IPS-18a (cell line): ENCODE data around the gene CLEC10A.
"Not testable (repeated sequence)": the region's sequence is repeated elsewhere in the genome, so short reads cannot be mapped to it uniquely, and the experiment has no call there.

Source experiments
- H3K27ac ChIP-seq: one replicate; pipeline ENCODE4 v1.5.1; 2013; ENCODE audit warnings: low read length
- H3K27me3 ChIP-seq: one replicate; pipeline ENCODE4 v1.6.1; 2013; ENCODE audit warnings: mild to moderate bottlenecking, low read length; ENCODE audit not compliant: control insufficient read depth, insufficient read depth
- H3K36me3 ChIP-seq: one replicate; pipeline ENCODE4 v1.6.1; 2013; ENCODE audit warnings: low read depth, low read length; ENCODE audit not compliant: control insufficient read depth
- H3K4me1 ChIP-seq: one replicate; pipeline ENCODE4 v1.6.1; 2013; ENCODE audit warnings: low read depth, low read length; ENCODE audit not compliant: control insufficient read depth
- H3K4me3 ChIP-seq: one replicate; pipeline ENCODE4 v1.5.1; 2013; ENCODE audit warnings: low read length
- H3K9ac ChIP-seq: one replicate; pipeline ENCODE4 v1.6.1; 2013; ENCODE audit warnings: mild to moderate bottlenecking, low read length, moderate library complexity
- H3K9me3 ChIP-seq: one replicate; pipeline ENCODE4 v1.6.1; 2013; ENCODE audit warnings: low read depth, low read length; ENCODE audit not compliant: control insufficient read depth

Gene CLEC10A

GRCh38 chr17:7088442-7088841, 8.4 kb upstream of the CLEC10A start:
- H3K27me3 ChIP-seq, H3K4me3 ChIP-seq, H3K4me1 ChIP-seq, H3K9ac ChIP-seq, H3K9me3 ChIP-seq, H3K36me3 ChIP-seq, H3K27ac ChIP-seq: not testable (repeated sequence)

- Histone ChIP-seq H3K27me3 (no peaks in the 10 kb centered on the region), H3K27ac (no peak overlapping the region), H3K9me3 (no peaks in the 10 kb centered on the region), H3K4me1 (no peaks in the 10 kb centered on the region), H3K9ac (no peak overlapping the region), H3K4me3 (no peak overlapping the region), H3K36me3 (no peaks in the 10 kb centered on the region)
Measured at GRCh38 chr17:7084088-7084487, 4.0 kb upstream of the CLEC10A start.

GRCh38 chr17:7083592-7083991, 3.5 kb upstream of the CLEC10A start:
- Histone ChIP-seq H3K36me3 (no peaks in the 10 kb centered on the region), H3K4me3 (no peak overlapping the region), H3K4me1 (no peaks in the 10 kb centered on the region), H3K27me3 (no peaks in the 10 kb centered on the region), H3K27ac (no peak overlapping the region), H3K9ac (no peak overlapping the region), H3K9me3 (no peaks in the 10 kb centered on the region)

GRCh38 chr17:7081341-7082062, 1.5 kb upstream of the CLEC10A start:
- Histone ChIP-seq H3K4me3 (no peak overlapping the region), H3K9ac (no peak overlapping the region), H3K27ac (no peak overlapping the region), H3K9me3 (no peaks in the 10 kb centered on the region), H3K4me1 (no peaks in the 10 kb centered on the region), H3K27me3 (no peaks in the 10 kb centered on the region), H3K36me3 (no peaks in the 10 kb centered on the region)

GRCh38 chr17:7080456-7081041, 498 bp upstream of the CLEC10A start:
- Histone ChIP-seq H3K4me3 (no peak overlapping the region), H3K36me3 (no peaks in the 10 kb centered on the region), H3K27ac (no peak overlapping the region), H3K9ac (no peak overlapping the region), H3K4me1 (no peaks in the 10 kb centered on the region), H3K9me3 (no peaks in the 10 kb centered on the region), H3K27me3 (no peaks in the 10 kb centered on the region)

GRCh38 chr17:7078711-7079110, 1.3 kb downstream of the CLEC10A start:
- Histone ChIP-seq H3K27me3 (no peaks in the 10 kb centered on the region), H3K4me3 (no peak overlapping the region), H3K36me3 (no peaks in the 10 kb centered on the region), H3K9me3 (no peaks in the 10 kb centered on the region), H3K9ac (no peak overlapping the region), H3K27ac (no peak overlapping the region), H3K4me1 (no peaks in the 10 kb centered on the region)

- no peak overlapping the region for H3K4me3 ChIP-seq
- no peak overlapping the region for H3K27ac ChIP-seq
- no peaks in the 10 kb centered on the region for H3K36me3 ChIP-seq
- H3K27me3 ChIP-seq, result no peaks in the 10 kb centered on the region
- H3K9me3 ChIP-seq, result no peaks in the 10 kb centered on the region
- H3K9ac ChIP-seq, result no peak overlapping the region
- no peaks in the 10 kb centered on the region for H3K4me1 ChIP-seq
Measured at GRCh38 chr17:7077911-7078546, 2.0 kb downstream of the CLEC10A start.

- Histone ChIP-seq H3K9ac (no peak overlapping the region), H3K4me1 (no peaks in the 10 kb centered on the region), H3K27ac (no peak overlapping the region), H3K36me3 (no peaks in the 10 kb centered on the region), H3K9me3 (no peaks in the 10 kb centered on the region), H3K27me3 (no peaks in the 10 kb centered on the region), H3K4me3 (no peak overlapping the region)
Measured at GRCh38 chr17:7074931-7075330, 5.1 kb downstream of the CLEC10A start.

- Histone ChIP-seq H3K4me3 (no peak overlapping the region), H3K27ac (no peak overlapping the region), H3K27me3 (no peaks in the 10 kb centered on the region), H3K4me1 (no peaks in the 10 kb centered on the region), H3K36me3 (no peaks in the 10 kb centered on the region), H3K9me3 (no peaks in the 10 kb centered on the region), H3K9ac (no peak overlapping the region)
Measured at GRCh38 chr17:7072406-7072805, 7.6 kb downstream of the CLEC10A start.

GRCh38 chr17:7070712-7071111, 9.3 kb downstream of the CLEC10A start:
- H3K9me3 ChIP-seq, result no peaks in the 10 kb centered on the region
- H3K36me3 ChIP-seq, result no peaks in the 10 kb centered on the region
- H3K9ac ChIP-seq, result no peak overlapping the region
- H3K27ac ChIP-seq, result no peak overlapping the region
- no peaks in the 10 kb centered on the region for H3K4me1 ChIP-seq
- H3K27me3 ChIP-seq, result no peaks in the 10 kb centered on the region
- no peak overlapping the region for H3K4me3 ChIP-seq

- Histone ChIP-seq H3K4me3 (no peak overlapping the region), H3K36me3 (no peaks in the 10 kb centered on the region), H3K27ac (no peak overlapping the region), H3K9ac (no peak overlapping the region), H3K4me1 (no peaks in the 10 kb centered on the region), H3K9me3 (no peaks in the 10 kb centered on the region), H3K27me3 (no peaks in the 10 kb centered on the region)
Measured at GRCh38 chr17:7068268-7068667, 11.8 kb downstream of the CLEC10A start.

GRCh38 chr17:7067198-7067597, 12.9 kb downstream of the CLEC10A start:
- Histone ChIP-seq H3K4me3 (no peak overlapping the region), H3K27me3 (no peaks in the 10 kb centered on the region), H3K9ac (no peak overlapping the region), H3K27ac (no peak overlapping the region), H3K9me3 (no peaks in the 10 kb centered on the region), H3K36me3 (no peaks in the 10 kb centered on the region), H3K4me1 (no peaks in the 10 kb centered on the region)
